Erythroblast (primary cell): ENCODE data around the gene SPINT4.

Source experiments
- GATA1 ChIP-seq: IDR thresholded peaks from 2 replicates; pipeline ENCODE4 v1.6.1; 2011; ENCODE audit warnings: low read depth, mild to moderate bottlenecking, control low read depth, low read length, moderate library complexity
- POLR2A ChIP-seq: IDR thresholded peaks from 2 replicates; pipeline ENCODE4 v1.6.1; 2011; ENCODE audit warnings: mild to moderate bottlenecking, low read length

DNA sequence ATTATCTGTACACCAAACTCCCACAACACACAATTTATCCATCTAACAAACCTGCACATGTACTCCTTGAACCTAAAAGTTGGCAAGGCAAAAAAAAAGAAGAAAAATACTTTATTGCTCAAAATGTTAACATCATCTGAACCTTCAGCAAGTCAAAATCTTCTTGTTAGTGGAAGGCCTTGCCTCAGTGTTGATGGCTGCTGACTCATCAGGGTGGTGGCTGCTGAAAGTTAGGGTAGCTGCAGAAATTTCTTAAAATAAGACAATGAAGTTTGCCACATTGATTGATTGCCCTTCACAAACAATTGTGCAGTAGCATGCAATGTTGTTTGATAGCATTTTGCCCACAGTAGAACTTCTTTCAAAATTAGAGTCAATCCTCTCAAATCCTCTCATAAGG is 49.4 kb upstream of the SPINT4 start:
- no peak for TF ChIP-seq POLR2A
- TF ChIP-seq GATA1 = no peak
